Subcutaneous abdominal adipose tissue (tissue), 5 donors: Measurements from ENCODE around the gene HS6ST1.

Experiments
- H3K27ac ChIP-seq: one replicate; pipeline ENCODE4 v1.7.0; 2013; ENCODE audit warnings: low read depth, mild to moderate bottlenecking, inconsistent platforms, low read length, moderate library complexity
- H3K27me3 ChIP-seq, 5 donors: one replicate each; pipeline ENCODE4 v1.7.0; 2013; ENCODE audit warnings: low read length in 5 of 5, inconsistent platforms in 1 of 5; ENCODE audit not compliant: control insufficient read depth in 5 of 5, insufficient read depth in 4 of 5
- H3K36me3 ChIP-seq, 5 donors: one replicate each; pipeline ENCODE4 v1.7.0; 2013; ENCODE audit warnings: low read length in 5 of 5; ENCODE audit not compliant: control insufficient read depth in 5 of 5, insufficient read depth in 5 of 5
- H3K4me1 ChIP-seq, 5 donors: one replicate each; pipeline ENCODE4 v1.7.0; 2013; ENCODE audit warnings: low read length in 5 of 5, mild to moderate bottlenecking in 3 of 5, moderate library complexity in 1 of 5; ENCODE audit not compliant: control insufficient read depth in 5 of 5, insufficient read depth in 5 of 5
- H3K4me3 ChIP-seq, 5 donors: one replicate each; pipeline ENCODE4 v1.7.0; 2013; ENCODE audit warnings: low read length in 5 of 5, low read depth in 1 of 5
- H3K9ac ChIP-seq, 5 donors: one replicate each; pipeline ENCODE4 v1.7.0; 2013; ENCODE audit warnings: low read length in 5 of 5, mild to moderate bottlenecking in 4 of 5, moderate library complexity in 3 of 5
- H3K9me3 ChIP-seq, 5 donors: one replicate each; pipeline ENCODE4 v1.7.0; 2013; ENCODE audit warnings: low read length in 5 of 5; ENCODE audit not compliant: control insufficient read depth in 5 of 5
- donor health status: healthy.
- donor health status: healthy.
- donor health status: healthy.
- donor health status: healthy.
- donor health status: healthy.

The HS6ST1 gene

DNA sequence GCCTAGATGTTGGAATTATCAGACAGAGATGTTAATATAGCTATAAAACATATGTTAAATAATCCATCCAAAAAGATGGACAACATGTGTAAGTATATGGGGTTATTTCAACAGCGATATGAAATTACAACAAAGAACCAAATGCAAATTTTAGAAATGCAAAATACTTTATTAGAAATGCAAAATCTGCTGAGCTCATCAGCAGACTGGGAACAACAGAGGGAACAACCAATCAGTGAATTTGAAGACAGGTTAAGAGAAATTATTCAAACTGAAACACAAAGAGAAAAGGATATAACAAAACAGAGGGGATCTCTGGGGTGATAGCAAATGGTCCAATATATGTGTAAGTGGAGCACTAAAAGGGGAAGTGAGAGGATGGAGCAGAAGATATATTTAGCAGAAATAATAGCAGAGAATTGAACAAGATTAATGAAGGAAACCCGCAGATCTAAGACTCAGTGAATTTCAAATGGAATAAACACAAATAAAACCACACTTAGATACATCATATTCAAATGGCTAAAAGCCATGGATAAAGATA, 13.5 kb upstream of the HS6ST1 start:
- Histone ChIP-seq H3K36me3 (no peaks in the 10 kb centered on the region), H3K9ac (no peak overlapping the region), H3K9me3 (peaks cover 5 to 24% (median 12%) of the 10 kb centered on the region in 5 donors), H3K4me1 (no peaks in the 10 kb centered on the region), H3K27ac (no peak overlapping the region), H3K4me3 (no peak overlapping the region), H3K27me3 (no peaks in the 10 kb centered on the region)

DNA sequence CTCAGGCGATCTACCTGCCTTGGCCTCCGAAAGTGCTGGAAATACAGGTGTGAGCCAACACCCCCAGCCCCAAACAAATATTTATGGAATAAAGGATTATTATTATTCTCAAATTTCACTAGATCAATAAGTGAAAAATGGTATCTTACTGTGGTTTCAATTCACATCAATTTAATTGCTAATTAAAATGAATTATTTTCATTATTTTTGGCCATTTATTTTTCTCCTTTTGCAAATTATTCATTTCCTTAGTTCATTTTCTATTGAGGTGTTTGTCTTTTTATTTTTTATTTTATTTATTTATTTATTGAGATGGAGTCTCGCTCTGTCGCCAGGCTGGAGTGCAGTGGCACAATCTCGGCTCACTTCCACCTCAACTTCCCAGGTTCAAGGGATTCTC, 11.9 kb upstream of the HS6ST1 start:
- H3K9ac ChIP-seq = no peak overlapping the region
- no peak overlapping the region for H3K27ac ChIP-seq
- no peaks in the 10 kb centered on the region for H3K27me3 ChIP-seq
- H3K9me3 ChIP-seq = peaks cover 5 to 21% (median 11%) of the 10 kb centered on the region in 5 donors
- H3K36me3 ChIP-seq = no peaks in the 10 kb centered on the region
- H3K4me3 ChIP-seq = no peak overlapping the region
- H3K4me1 ChIP-seq = peaks cover 0 to 5% (median 2%) of the 10 kb centered on the region in 5 donors

- H3K9ac ChIP-seq = no peak overlapping the region
- peaks cover 5 to 20% (median 11%) of the 10 kb centered on the region in 5 donors for H3K9me3 ChIP-seq
- H3K27me3 ChIP-seq = no peaks in the 10 kb centered on the region
- peaks cover 2 to 15% (median 12%) of the 10 kb centered on the region in 5 donors for H3K4me1 ChIP-seq
- no peak overlapping the region for H3K27ac ChIP-seq
- no peak overlapping the region for H3K4me3 ChIP-seq
- H3K36me3 ChIP-seq = no peaks in the 10 kb centered on the region
Measured at GRCh38 chr2:128329607-128330006, 10.9 kb upstream of the HS6ST1 start.

DNA sequence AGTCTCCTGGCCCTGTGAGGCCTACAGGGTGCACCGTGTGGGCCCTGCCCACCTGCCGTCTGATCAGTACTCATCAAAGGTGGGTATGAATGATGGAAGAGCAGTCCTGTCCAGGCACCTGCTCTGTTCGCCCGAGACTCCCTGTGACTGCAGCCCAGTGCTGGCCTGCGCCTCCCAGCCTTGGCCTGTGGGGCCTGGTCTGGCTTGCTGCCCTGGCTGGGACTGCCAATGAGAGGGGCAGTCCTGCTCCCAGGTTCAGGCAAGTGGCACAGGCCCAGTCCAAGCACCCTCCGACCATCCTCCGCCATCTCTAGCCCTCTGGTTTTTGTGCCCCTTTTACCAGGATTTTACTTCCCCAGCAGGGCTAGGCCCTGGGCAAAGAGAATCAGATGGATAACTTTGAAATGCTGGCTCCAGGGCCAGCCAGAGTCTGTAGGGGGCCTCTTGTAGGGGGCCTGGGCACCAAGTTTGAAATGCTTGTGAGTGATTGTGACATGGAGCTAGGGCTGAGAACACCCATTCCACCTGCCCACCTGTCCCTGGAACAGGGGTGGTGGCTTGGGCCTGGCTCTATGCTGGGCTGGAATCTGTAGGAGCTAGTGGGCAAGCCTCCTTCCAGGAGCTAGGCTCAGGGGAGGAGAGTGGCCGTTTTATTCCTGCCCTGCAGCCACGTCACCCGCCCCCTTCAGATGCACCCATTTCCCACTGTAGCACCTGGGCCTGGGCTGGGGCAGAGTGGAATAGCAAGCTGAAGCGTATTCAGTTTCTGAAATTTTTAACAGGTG, 8.7 kb upstream of the HS6ST1 start:
- Histone ChIP-seq H3K27me3 (no peaks in the 10 kb centered on the region), H3K4me1 (peaks cover 2 to 24% (median 13%) of the 10 kb centered on the region in 5 donors), H3K4me3 (no peak overlapping the region), H3K27ac (no peak overlapping the region), H3K9ac (no peak overlapping the region), H3K9me3 (peaks cover 5 to 11% (median 9%) of the 10 kb centered on the region in 5 donors), H3K36me3 (no peaks in the 10 kb centered on the region)

DNA sequence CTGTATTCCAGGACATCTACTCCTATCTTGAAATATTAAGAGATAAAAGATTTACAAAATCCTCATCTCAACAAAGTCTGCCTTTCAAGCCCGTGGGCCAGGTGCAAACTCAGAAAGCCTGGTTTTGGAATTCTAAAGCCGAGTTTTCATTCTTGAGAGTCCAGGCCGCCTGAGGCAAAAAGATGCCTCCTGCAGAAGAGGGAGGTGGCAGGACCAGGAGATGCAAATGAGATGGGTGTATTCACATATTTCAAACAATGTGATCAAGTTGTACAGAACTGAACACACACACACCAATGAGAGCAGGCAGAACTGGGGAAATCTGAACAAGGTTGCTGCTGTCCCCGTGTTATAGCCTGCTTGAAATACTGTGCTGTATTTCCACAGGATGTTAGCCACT, 7.7 kb upstream of the HS6ST1 start:
- no peaks in the 10 kb centered on the region for H3K27me3 ChIP-seq
- no peak overlapping the region for H3K4me3 ChIP-seq
- no peak overlapping the region for H3K9ac ChIP-seq
- H3K4me1 ChIP-seq = peaks cover 2 to 29% (median 16%) of the 10 kb centered on the region in 5 donors
- H3K9me3 ChIP-seq = peaks cover 0 to under 1% (median 0%) of the 10 kb centered on the region in 5 donors
- no peak overlapping the region for H3K27ac ChIP-seq
- H3K36me3 ChIP-seq = no peaks in the 10 kb centered on the region

- H3K27me3 ChIP-seq = no peaks in the 10 kb centered on the region
- no peak overlapping the region for H3K4me3 ChIP-seq
- no peak overlapping the region for H3K27ac ChIP-seq
- no peaks in the 10 kb centered on the region for H3K36me3 ChIP-seq
- no peak overlapping the region for H3K9ac ChIP-seq
- H3K4me1 ChIP-seq = peaks cover 2 to 36% (median 22%) of the 10 kb centered on the region in 5 donors
- H3K9me3 ChIP-seq = no peaks in the 10 kb centered on the region
Measured at GRCh38 chr2:128325611-128326181, 7.0 kb upstream of the HS6ST1 start.

DNA sequence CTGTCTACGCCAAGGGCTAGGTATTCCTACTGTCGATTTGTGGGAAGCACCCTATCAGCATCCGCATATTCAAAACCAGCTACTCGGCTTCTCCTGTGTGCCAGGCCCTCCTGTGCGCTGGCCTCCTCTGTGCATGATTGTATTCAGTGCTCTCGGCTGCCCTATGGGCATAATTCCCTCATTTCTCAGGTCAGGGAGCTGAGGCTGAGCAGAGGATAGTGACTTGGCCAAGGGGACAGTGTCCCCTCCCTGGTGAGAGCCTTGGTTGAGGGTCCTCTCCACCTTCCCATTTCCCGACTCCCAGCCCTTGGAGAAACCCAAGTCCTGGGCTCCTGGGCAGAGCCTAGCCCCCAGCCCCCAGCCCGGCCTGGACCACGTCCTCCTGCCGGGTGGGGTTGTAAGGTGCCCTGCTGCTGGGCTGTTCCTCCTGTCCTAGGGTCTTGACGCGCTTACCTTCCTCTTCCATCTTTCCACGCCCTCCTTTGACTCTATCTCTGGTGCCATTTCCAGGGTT, 6.3 kb upstream of the HS6ST1 start:
- H3K27ac ChIP-seq = no peak overlapping the region
- no peaks in the 10 kb centered on the region for H3K9me3 ChIP-seq

DNA sequence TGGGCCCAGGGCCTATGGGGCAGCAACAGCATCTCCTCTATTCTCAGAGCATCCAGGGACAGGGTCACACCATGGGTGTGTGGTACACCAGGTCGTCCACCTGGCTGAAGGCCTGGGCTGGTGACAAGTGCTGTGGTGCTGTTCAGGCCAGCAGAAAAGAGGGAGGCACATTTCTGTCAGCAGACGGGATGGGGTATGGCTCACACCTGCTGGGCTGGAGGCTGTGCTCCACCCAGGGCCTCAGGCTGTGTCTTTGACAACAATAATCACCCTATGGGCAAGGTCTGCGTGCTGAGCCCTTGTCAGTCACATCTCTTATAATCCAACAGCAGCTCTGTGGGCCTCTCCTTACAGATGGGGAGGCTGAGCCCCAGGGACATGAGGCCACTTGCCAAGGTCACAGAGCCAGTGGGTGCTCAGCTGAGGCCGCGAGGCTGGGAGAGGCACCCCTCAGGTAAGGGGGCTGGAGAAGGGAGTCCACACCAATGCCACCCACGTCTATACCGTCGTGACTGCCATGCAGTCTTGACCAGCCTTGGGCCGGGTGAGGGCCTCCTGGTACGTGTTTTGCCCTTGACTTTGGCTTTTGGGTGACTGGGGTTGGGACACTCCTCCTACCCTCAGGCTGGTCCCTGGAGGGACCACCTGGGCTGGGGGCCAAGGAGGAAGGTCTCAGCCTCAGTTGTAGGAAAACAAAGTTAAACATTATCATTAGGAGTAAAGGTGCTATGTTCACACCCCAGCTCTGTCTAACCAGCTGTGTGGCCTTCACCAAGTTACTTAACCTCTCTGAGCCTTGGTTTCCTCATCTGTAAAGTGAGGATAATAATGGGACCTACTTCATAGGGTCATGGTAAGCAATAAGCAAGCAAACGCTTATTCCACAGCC, 5.6 kb upstream of the HS6ST1 start:
- H3K4me3 ChIP-seq = no peak overlapping the region
- H3K36me3 ChIP-seq = no peaks in the 10 kb centered on the region
- no peaks in the 10 kb centered on the region for H3K27me3 ChIP-seq
- no peak overlapping the region for H3K9ac ChIP-seq
- H3K9me3 ChIP-seq = no peaks in the 10 kb centered on the region
- no peak overlapping the region for H3K27ac ChIP-seq
- H3K4me1 ChIP-seq = peaks cover 2 to 43% (median 25%) of the 10 kb centered on the region in 5 donors

More for the DNA sequence above, 6.3 kb upstream of the HS6ST1 start:
- Histone ChIP-seq H3K4me1 (peaks cover 2 to 38% (median 23%) of the 10 kb centered on the region in 5 donors), H3K27me3 (no peaks in the 10 kb centered on the region), H3K4me3 (no peak overlapping the region), H3K36me3 (no peaks in the 10 kb centered on the region), H3K9ac (no peak overlapping the region)

GRCh38 chr2:128323555-128323931, 4.9 kb upstream of the HS6ST1 start:
- Histone ChIP-seq H3K9me3 (no peaks in the 10 kb centered on the region), H3K36me3 (no peaks in the 10 kb centered on the region), H3K9ac (no peak overlapping the region), H3K27me3 (no peaks in the 10 kb centered on the region), H3K4me3 (no peak overlapping the region), H3K27ac (no peak overlapping the region), H3K4me1 (peaks cover 2 to 47% (median 28%) of the 10 kb centered on the region in 5 donors)
